ENCODE results near the gene CDH24. TPM values are rescaled to one million over a fixed set of nuclear protein-coding genes. Genes with fewer than 3 reads are reported as not detected.

CDH24 gene
- polyA plus RNA-seq, 12 donors = 2.3 to 12.5 (median 3.7) TPM; not detected in 1

Other genes with a start within 250 kb of the CDH24 start
- gene SLC7A7, start 242.1 kb downstream of the CDH24 start, polyA plus RNA-seq (ENCODE audit: insufficient read length in 12 of 12) = 10 to 100 TPM in 11 of 12 donors, not detected in 1; 14.0 to 34.9 (median 26.6) TPM
- gene MRPL52, start 227.6 kb downstream of the CDH24 start, polyA plus RNA-seq (ENCODE audit: insufficient read length in 12 of 12) = 10 to 100 TPM in 11 of 12 donors, not detected in 1; 52.5 to 71.0 (median 60.1) TPM
- 100 to 1,000 TPM in 11 of 12 donors, not detected in 1; 114 to 285 (median 170) TPM for gene MMP14, start 220.9 kb downstream of the CDH24 start, polyA plus RNA-seq (ENCODE audit: insufficient read length in 12 of 12)
- 10 to 100 TPM in 11 of 12 donors, not detected in 1; 29.7 to 49.0 (median 37.2) TPM for gene LRP10, start 185.8 kb downstream of the CDH24 start, polyA plus RNA-seq (ENCODE audit: insufficient read length in 12 of 12)
- gene REM2, start 174.3 kb downstream of the CDH24 start, polyA plus RNA-seq (ENCODE audit: insufficient read length in 12 of 12) = under 1 TPM in 8 of 12 donors, not detected in 4; 0.09 to 0.46 (median 0.14) TPM
- gene RBM23, start 138.4 kb downstream of the CDH24 start, polyA plus RNA-seq (ENCODE audit: insufficient read length in 12 of 12) = 10 to 100 TPM in 11 of 12 donors, not detected in 1; 48.3 to 86.1 (median 57.0) TPM
- gene PRMT5, start 128.1 kb downstream of the CDH24 start, polyA plus RNA-seq (ENCODE audit: insufficient read length in 12 of 12) = 10 to 100 TPM in 11 of 12 donors, not detected in 1; 54.0 to 87.0 (median 73.5) TPM
- gene HAUS4, start 100.4 kb downstream of the CDH24 start, polyA plus RNA-seq (ENCODE audit: insufficient read length in 12 of 12) = 10 to 100 TPM in 11 of 12 donors, not detected in 1; 29.2 to 54.0 (median 40.1) TPM
- gene AJUBA, start 75.0 kb downstream of the CDH24 start, polyA plus RNA-seq (ENCODE audit: insufficient read length in 12 of 12) = 100 to 1,000 TPM in 1 of 12 donors, 10 to 100 TPM in 11; 36.7 to 167 (median 42.0) TPM
- gene C14orf93, start 47.4 kb downstream of the CDH24 start, polyA plus RNA-seq (ENCODE audit: insufficient read length in 12 of 12) = 10 to 100 TPM in 8 of 12 donors, 1 to 10 TPM in 3, not detected in 1; 8.9 to 17.0 (median 11.6) TPM
- gene PSMB5, start 22.6 kb downstream of the CDH24 start, polyA plus RNA-seq (ENCODE audit: insufficient read length in 12 of 12) = 100 to 1,000 TPM in 11 of 12 donors, not detected in 1; 111 to 238 (median 212) TPM
- gene PSMB11, start 15.3 kb downstream of the CDH24 start, polyA plus RNA-seq (ENCODE audit: insufficient read length in 12 of 12) = not detected
- gene ACIN1, start 37.6 kb upstream of the CDH24 start, polyA plus RNA-seq (ENCODE audit: insufficient read length in 12 of 12) = 100 to 1,000 TPM in 11 of 12 donors, not detected in 1; 108 to 284 (median 129) TPM
- 10 to 100 TPM in 11 of 12 donors, not detected in 1; 30.8 to 62.2 (median 50.8) TPM for gene C14orf119, start 38.0 kb upstream of the CDH24 start, polyA plus RNA-seq (ENCODE audit: insufficient read length in 12 of 12)
- under 1 TPM in 1 of 12 donors, not detected in 11; 0.07 TPM for gene CIROP, start 47.5 kb upstream of the CDH24 start, polyA plus RNA-seq (ENCODE audit: insufficient read length in 12 of 12)
- gene CEBPE, start 61.7 kb upstream of the CDH24 start, polyA plus RNA-seq (ENCODE audit: insufficient read length in 12 of 12) = under 1 TPM in 4 of 12 donors, not detected in 8; 0.08 to 0.61 (median 0.13) TPM
- 10 to 100 TPM in 2 of 12 donors, 1 to 10 TPM in 9, not detected in 1; 2.6 to 29.0 (median 4.2) TPM for gene SLC7A8, start 126.1 kb upstream of the CDH24 start, polyA plus RNA-seq (ENCODE audit: insufficient read length in 12 of 12)
- under 1 TPM in 3 of 12 donors, not detected in 9; 0.60 to 0.65 (median 0.63) TPM for gene RNF212B, start 180.4 kb upstream of the CDH24 start, polyA plus RNA-seq (ENCODE audit: insufficient read length in 12 of 12)
- gene HOMEZ, start 228.6 kb upstream of the CDH24 start, polyA plus RNA-seq (ENCODE audit: insufficient read length in 12 of 12) = 10 to 100 TPM in 9 of 12 donors, 1 to 10 TPM in 2, not detected in 1; 9.1 to 25.5 (median 10.7) TPM
- 10 to 100 TPM in 11 of 12 donors, not detected in 1; 11.7 to 27.1 (median 19.2) TPM for gene PPP1R3E, start 245.3 kb upstream of the CDH24 start, polyA plus RNA-seq (ENCODE audit: insufficient read length in 12 of 12)
- gene BCL2L2, start 249.3 kb upstream of the CDH24 start, polyA plus RNA-seq (ENCODE audit: insufficient read length in 12 of 12) = 10 to 100 TPM in 11 of 12 donors, not detected in 1; 26.0 to 36.9 (median 30.1) TPM